ENCODE results near the gene TESMIN.

GRCh38 chr11:68683536-68684384, 67.6 kb downstream of the TESMIN start:
- no peak for TF ChIP-seq CREB1 (IDR thresholded peaks at IDR 0.05; ENCODE audit: low read depth)
- no peak for TF ChIP-seq EGR1 (IDR thresholded peaks at IDR 0.05)
- no peak for TF ChIP-seq REST (IDR thresholded peaks at IDR 0.05; ENCODE audit: low read depth)
- no peak for TF ChIP-seq MAX (IDR thresholded peaks at IDR 0.05)

All from Ishikawa (cell line).